GM18870 (cell line): ENCODE data around the gene ZNF780A.
"Not testable (repeated sequence)": the region's sequence is repeated elsewhere in the genome, so short reads cannot be mapped to it uniquely, and the experiment has no call there.

Source experiments
- ATAC-seq: cut with Tn5 transposase; IDR thresholded peaks from one replicate; pipeline ENCODE4 v1.9.1; 2021; ENCODE audit warnings: moderate library complexity; ENCODE audit not compliant: unreplicated experiment

ZNF780A gene

GRCh38 chr19:40088299-40089047, 2.3 kb downstream of the ZNF780A start:
- ATAC-seq: no peak

GRCh38 chr19:40084948-40085347, 5.8 kb downstream of the ZNF780A start:
- no peak for ATAC-seq

- no peak for ATAC-seq
These were observed 9.3 kb downstream of the ZNF780A start for GRCh38 chr19:40081411-40081810.

- no peak for ATAC-seq
These were observed 10.5 kb downstream of the ZNF780A start for GRCh38 chr19:40080289-40080688.

GRCh38 chr19:40078377-40078776, 12.4 kb downstream of the ZNF780A start:
- ATAC-seq: no peak

GRCh38 chr19:40070058-40070457, 20.7 kb downstream of the ZNF780A start:
- ATAC-seq: no peak

GRCh38 chr19:40059624-40060023, 31.1 kb downstream of the ZNF780A start:
- no peak for ATAC-seq

- no peak for ATAC-seq
These were observed 33.6 kb downstream of the ZNF780A start for GRCh38 chr19:40057166-40057565.

GRCh38 chr19:40056505-40056904, 34.2 kb downstream of the ZNF780A start:
- ATAC-seq: no peak

- ATAC-seq: no peak
These were observed 34.8 kb downstream of the ZNF780A start, which contains the start of gene ZNF780B for GRCh38 chr19:40055832-40056504. ZNF780B (minus strand) TSS chr19:40056231; CDS start chr19:40050332, 5,899 bp downstream.

- ATAC-seq: no peak
These were observed 35.7 kb downstream of the ZNF780A start for GRCh38 chr19:40055049-40055448.

GRCh38 chr19:40054632-40055031, 36.1 kb downstream of the ZNF780A start:
- ATAC-seq: no peak

GRCh38 chr19:40053491-40053890, 37.3 kb downstream of the ZNF780A start:
- ATAC-seq: no peak

GRCh38 chr19:40041718-40042117, 49.0 kb downstream of the ZNF780A start:
- ATAC-seq: not testable (repeated sequence)

- ATAC-seq: not testable (repeated sequence)
These were observed 52.7 kb downstream of the ZNF780A start for GRCh38 chr19:40038047-40038446.

- ATAC-seq: no peak
These were observed 54.7 kb downstream of the ZNF780A start for GRCh38 chr19:40035996-40036395.

GRCh38 chr19:40033989-40034560, 56.7 kb downstream of the ZNF780A start:
- ATAC-seq: no peak

GRCh38 chr19:40026597-40026970, 64.2 kb downstream of the ZNF780A start:
- ATAC-seq: no peak

GRCh38 chr19:40025938-40026596, 64.7 kb downstream of the ZNF780A start:
- ATAC-seq: no peak

- no peak for ATAC-seq
These were observed 66.8 kb downstream of the ZNF780A start for GRCh38 chr19:40023969-40024368.
